ENCODE results near the gene RNMT.

GRCh38 chr18:13804305-13804704 is 77.8 kb downstream of the RNMT start:
- TF ChIP-seq CTCF (IDR thresholded peaks at IDR 0.05) (no peak), ZFX (IDR thresholded peaks at IDR 0.05; ENCODE audit: borderline replicate concordance) (no peak)

All from 22Rv1 (cell line).